Measurements from ENCODE around the gene CITED4. TPM values are rescaled to one million over a fixed set of nuclear protein-coding genes. Genes with fewer than 3 reads are reported as not detected.

Gene CITED4
- total RNA-seq, 1 experiment from 2014 or later, result 9.5 TPM

DNA sequence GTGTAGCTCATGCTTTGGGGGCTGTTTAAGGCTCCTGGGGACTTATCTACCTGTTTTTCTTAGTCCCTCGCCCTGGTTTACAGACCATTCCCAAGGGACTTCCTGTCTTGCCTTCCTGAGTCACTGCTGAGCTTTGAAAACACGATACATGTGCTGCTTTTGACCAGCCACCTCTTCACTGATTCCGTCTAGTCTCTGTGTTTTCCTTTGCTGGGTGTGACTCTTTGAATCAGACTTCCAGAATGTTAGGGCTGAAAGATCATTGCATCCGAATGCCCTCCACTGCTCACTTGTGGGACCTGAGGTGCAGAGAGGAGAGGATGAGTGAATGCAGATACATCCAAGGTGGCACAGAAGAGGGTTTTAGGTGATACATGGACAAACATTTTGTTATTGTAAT lies 35.4 kb upstream of the CITED4 start:
- H3K56ac ChIP-seq (ENCODE audit: insufficient read length, low read depth, low read length), result no peak overlapping the region
- H3K79me2 ChIP-seq (ENCODE audit: insufficient read depth, low read length), result no peaks in the 10 kb centered on the region
- no peak overlapping the region for H2BK5ac ChIP-seq (ENCODE audit: insufficient read length, low read length)
- no peak overlapping the region for H2BK15ac ChIP-seq (ENCODE audit: low read depth, low read length)
- peaks cover 26 to 28% of the 10 kb centered on the region in 2 experiments for H3K9me3 Mint-ChIP-seq
- no peaks in the 10 kb centered on the region for H4K20me1 ChIP-seq (ENCODE audit: control insufficient read depth, insufficient read depth, insufficient read length)
- H2BK12ac ChIP-seq (ENCODE audit: insufficient read length, low read depth, low read length), result no peak overlapping the region
- H4K91ac ChIP-seq (ENCODE audit: insufficient read length, low read depth, low read length), result no peak overlapping the region
- peaks cover 8 to 16% (median 14%) of the 10 kb centered on the region in 3 experiments; a peak in 6 of 7 replicates for H3K36me3 Mint-ChIP-seq (ENCODE audit: insufficient read depth in 1 of 3, low read depth in 3 of 3)
- no peak overlapping the region for H3K4me2 ChIP-seq (ENCODE audit: insufficient read depth, insufficient read length, low read length)
- H3K4me1 Mint-ChIP-seq, result peaks cover 11 to 14% of the 10 kb centered on the region in 2 experiments; a peak in 3 of 4 replicates
- no peak overlapping the region for H2AK5ac ChIP-seq (ENCODE audit: insufficient read length, low read length)
- no peak overlapping the region for H4K5ac ChIP-seq (ENCODE audit: insufficient read length, low read depth, low read length)
- H3K23me2 ChIP-seq (ENCODE audit: insufficient read length, low read depth, low read length, poor library complexity, severe bottlenecking), result no peaks in the 10 kb centered on the region
- H2AFZ ChIP-seq (ENCODE audit: low read length), result no peak overlapping the region
- H2BK120ac ChIP-seq (ENCODE audit: low read depth, low read length, poor library complexity, severe bottlenecking), result no peak overlapping the region
- peak overlapping the region; percentile 45 for H3T11ph ChIP-seq (ENCODE audit: low read length)
- no peak overlapping the region for H2BK20ac ChIP-seq (ENCODE audit: low read depth, low read length, poor library complexity, severe bottlenecking)
- H3K27me3 Mint-ChIP-seq (ENCODE audit: low read depth), result peaks cover 4% of the 10 kb centered on the region; the same call in 1 of the 2 replicates
- H4K8ac ChIP-seq (replicated peaks; ENCODE audit: insufficient read length, low read depth, low read length), result no peak overlapping the region
- no peaks in the 10 kb centered on the region for H3K27me3 ChIP-seq (ENCODE audit: insufficient read depth, low read length)
- no peak overlapping the region for H3K18ac ChIP-seq (ENCODE audit: insufficient read length, low read depth, low read length)
- peak; percentile 8 for DNase-seq
- H3K27ac Mint-ChIP-seq, result peak overlapping the region in 2 of 3 experiments; percentile 9 to 16; a peak in 1 of 7 replicates
- H3K4me3 Mint-ChIP-seq, result no peak overlapping the region
- WGBS (ENCODE audit: extremely low coverage, insufficient read length, low lambda C conversion rate), result no CpG with 5 or more reads among the region's 4 CpGs
- no peak for TF ChIP-seq CTCF (conservative IDR thresholded peaks at IDR 0.05)
- no peak overlapping the region for H3K23ac ChIP-seq (ENCODE audit: insufficient read length, low read depth, low read length)
- no peak overlapping the region for H3K9ac ChIP-seq (ENCODE audit: extremely low read depth, insufficient read length, low read length)
- no peaks in the 10 kb centered on the region; the same call in 1 of the 2 replicates for H3K4me1 ChIP-seq (ENCODE audit: insufficient read depth, low read length)
- H3K79me1 ChIP-seq (ENCODE audit: insufficient read depth, low read depth, low read length, poor library complexity, severe bottlenecking), result no peaks in the 10 kb centered on the region
- no peak overlapping the region for H3K27ac ChIP-seq (ENCODE audit: insufficient read length, low read depth, low read length)
- peaks cover 13% of the 10 kb centered on the region for H3K9me3 ChIP-seq (ENCODE audit: control insufficient read depth, low read depth, low read length)
- no peak overlapping the region for H3K14ac ChIP-seq (ENCODE audit: insufficient read depth, low read length)
- no peak overlapping the region for H3K4ac ChIP-seq (ENCODE audit: low read depth, low read length)

All from H9 (cell line).